Heart left ventricle (tissue), 16 donors: ENCODE measurements around the gene SMARCC1. TPM values are rescaled to one million over a fixed set of nuclear protein-coding genes. Genes with fewer than 3 reads are reported as not detected.

ENCODE experiments used
- ATAC-seq, 4 donors: fragments of 200-7000 bp; cut with Tn5 transposase; one replicate each; pipeline ENCODE4 v1.9.1; 2020 to 2022; ENCODE audit warnings: moderate library complexity in 4 of 4, mild to moderate bottlenecking in 3 of 4, moderate number of reproducible peaks in 1 of 4
- DNase-seq, 5 donors: peaks; one replicate each; pipeline ENCODE4 v3.0.0-alpha.2; 2020
- H3K27ac ChIP-seq, 12 donors: fragments of 200-600 bp; sonication (generic) in 4 of 12; one replicate each; pipeline versions ENCODE4 v1.5.0 to v1.8.0; 2016 to 2022; ENCODE audit warnings: mild to moderate bottlenecking in 2 of 12
- H3K27me3 ChIP-seq, 9 donors: fragments of 200-600 bp; sonication (generic) in 2 of 9; one replicate each; pipeline versions ENCODE4 v1.5.1 to v1.8.0; 2016 to 2022; ENCODE audit warnings: mild to moderate bottlenecking in 3 of 9
- H3K36me3 ChIP-seq, 9 donors: fragments of 200-600 bp; sonication (generic) in 2 of 9; one replicate each; pipeline versions ENCODE4 v1.5.0 to v1.8.0; 2018 to 2022; ENCODE audit warnings: mild to moderate bottlenecking in 2 of 9
- H3K4me1 ChIP-seq, 12 donors: fragments of 200-600 bp; sonication (generic) in 4 of 12; one replicate each; pipeline versions ENCODE4 v1.5.0 to v1.8.0; 2016 to 2022; ENCODE audit warnings: mild to moderate bottlenecking in 3 of 12
- H3K4me3 ChIP-seq, 12 donors: fragments of 200-600 bp; sonication (generic) in 4 of 12; one replicate each; pipeline versions ENCODE4 v1.5.0 to v1.8.0; 2017 to 2022; ENCODE audit warnings: mild to moderate bottlenecking in 9 of 12, moderate library complexity in 4 of 12
- H3K9me3 ChIP-seq, 12 donors: fragments of 200-600 bp; sonication (generic) in 4 of 12; one replicate each; pipeline versions ENCODE4 v1.5.0 to v1.8.0; 2016 to 2022; ENCODE audit warnings: mild to moderate bottlenecking in 1 of 12
- CTCF ChIP-seq, 12 donors: fragments of 200-600 bp; sonication (generic) in 4 of 12; IDR thresholded peaks; one replicate each; pipeline versions ENCODE4 v1.5.0 to v1.8.0; 2018 to 2022; ENCODE audit warnings: antibody characterized with exemption in 12 of 12, mild to moderate bottlenecking in 5 of 12
- POLR2A ChIP-seq, 2 donors: fragments of 450-650 bp; IDR thresholded peaks; one replicate each; pipeline ENCODE4 v1.6.1; 2017; ENCODE audit warnings: antibody characterized with exemption in 2 of 2, mild to moderate bottlenecking in 2 of 2, moderate library complexity in 2 of 2
- WGBS, 4 donors: extraction: QIAGEN DNeasy Blood & Tissue Kit in 2 of 4; methylation state at CpG; one replicate each; pipeline versions ENCODE4 v1.1.5 to v1.1.7; 2013 to 2018; 5-methylcytosine and 5-hydroxymethylcytosine counted together
- intact Hi-C, 10 donors: fragments of 100-400 bp; cut with DNase I; formaldehyde crosslinking; loops; one replicate each; pipeline versions ENCODE4 v1.11.1 to v1.14.2; 2022
- polyA plus RNA-seq, 2 donors: library from polyadenylated mRNA; stranded (reverse); fragments of 200-250 nt; gene quantifications; one replicate each; pipeline ENCODE4 v1.2.3, GENCODE V29; 2013
- total RNA-seq, 9 donors: library from RNA; depleted of rRNA in 2 of 9; stranded (reverse); fragments of >200 nt in 2 of 9; fragmentation: NEBNext Ultra II Directional in 3 of 9; extraction: Animal tissue kit (Norgen Biotek cat#: 25700) in 3 of 9; gene quantifications; one replicate each; pipeline versions ENCODE4 v1.1.0 to v1.2.4, GENCODE V29; 2016 to 2023
- donor health status: ischemic (EF 13 %, LVEDD 7.1; RV severe dilation, severe dysfunction).
- donor health status: healthy with polysubstance abuse.
- donor health status: DM: no; HTN: yes; CAD: no.
- donor health status: DM: no; HTN: no; CAD: no.
- donor health status: ischemic (EF 25% LVEDD 6.9; RV normal size, moderate dysfunction).
- donor health status: ischemic (EF 25% LVEDD 5.7; RV mildly dilated, moderate dysfunction).
- donor health status: healthy.
- donor health status: DM: yes; HTN: yes; CAD: no.
- donor health status: ischemic (EF 35%, LVEDD 5.7; RV mildly dilated, moderate dysfunction).
- donor health status: nonischemic (EF 11% LVEDD 7.7; RV severe dilation, severe dysfunction).
- donor health status: DM: yes; HTN: yes; CAD: no.
- donor health status: PGD.
- donor health status: ischemic (EF 29% LVEDD 5.4; RV normal size, mild dysfunction).
- donor health status: nonischemic (EF 23%, LVEDD 6.1; RV moderate dilation, normal function).

SMARCC1 gene
- total and polyA plus RNA-seq, 11 donors: 5.8 to 31.4 (median 25.5) TPM

GRCh38 chr3:47577583-47578118 lies 204.0 kb downstream of the SMARCC1 start:
- H3K27ac ChIP-seq: no peak overlapping the region
- peak overlapping the region; percentile 11 to 82 (median 60) for H3K4me3 ChIP-seq
- DNase-seq (peak in 2 of 5 donors; percentile 20 to 27), ATAC-seq (peak in 3 of 4 donors; percentile 15 to 44 (median 21))
- H3K9me3 ChIP-seq: no peaks in the 10 kb centered on the region
- H3K4me1 ChIP-seq: peaks cover 0 to 19% (median 10%) of the 10 kb centered on the region in 12 donors
- WGBS, 4 donors: 6 to 7% (median 6%) methylated on average over 8 to 49 of the region's 49 CpGs
- H3K36me3 ChIP-seq: no peaks in the 10 kb centered on the region
- TF ChIP-seq CTCF (IDR thresholded peaks at IDR 0.05) (no peak), POLR2A (IDR thresholded peaks at IDR 0.05) (no peak)
- H3K27me3 ChIP-seq: peaks cover 0 to 32% (median 0%) of the 10 kb centered on the region in 9 donors
- intact Hi-C loops: no loop called here

DNA sequence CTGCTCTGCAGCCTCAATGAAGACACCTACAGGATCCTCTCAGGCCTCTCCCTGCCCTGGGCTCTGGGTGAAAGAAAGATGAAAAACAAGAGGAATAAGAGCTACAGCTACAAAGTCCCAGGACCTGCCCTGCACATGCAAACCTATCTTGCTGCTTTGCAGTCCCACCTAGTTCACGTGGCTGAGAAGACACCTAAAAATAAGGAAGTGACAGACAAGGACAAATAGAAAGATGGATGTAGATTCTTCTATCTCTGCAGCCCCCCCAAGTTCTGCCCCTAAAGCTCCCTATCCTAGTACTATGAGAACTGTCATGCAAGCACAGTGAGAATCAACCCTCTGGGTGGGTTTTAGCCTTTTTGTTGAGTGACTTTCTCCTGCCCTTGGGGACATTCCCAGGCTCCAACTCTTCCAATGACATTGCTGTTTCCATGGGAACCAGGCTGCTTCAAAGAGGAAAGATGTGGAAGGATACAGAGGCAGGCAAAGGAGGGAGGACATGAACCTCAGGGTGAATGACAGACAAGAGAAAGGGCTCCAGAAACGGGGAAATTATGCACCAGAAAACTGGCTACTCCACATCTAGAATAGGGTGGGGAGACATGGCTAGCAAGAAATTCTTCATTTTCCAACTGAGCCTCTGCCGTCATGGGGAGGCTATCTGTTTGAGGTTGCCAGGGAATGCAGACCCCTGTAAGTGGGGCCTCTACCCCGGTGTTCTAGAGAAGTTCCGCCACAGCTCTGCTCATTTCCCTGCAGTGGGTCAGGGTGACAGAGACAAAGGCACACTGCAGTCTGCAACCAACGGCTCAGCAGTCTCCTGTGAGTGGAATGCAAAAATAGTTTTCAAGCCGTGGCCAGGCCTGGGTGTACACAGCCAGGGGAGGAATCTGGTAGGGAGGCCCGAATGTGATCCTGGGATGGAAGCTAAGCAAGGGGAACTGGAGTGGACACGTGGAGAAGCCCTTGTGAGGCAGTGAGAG lies 208.2 kb downstream of the SMARCC1 start:
- 38 to 52% (median 46%) methylated on average over 9 of the region's 9 CpGs for WGBS, 4 donors
- ATAC-seq: peak; percentile 41 to 78 (median 60)
- H3K9me3 ChIP-seq: no peaks in the 10 kb centered on the region
- H3K27ac ChIP-seq: no peak overlapping the region
- H3K36me3 ChIP-seq: no peaks in the 10 kb centered on the region
- TF ChIP-seq POLR2A (IDR thresholded peaks at IDR 0.05) (no peak), CTCF (IDR thresholded peaks at IDR 0.05) (no peak)
- DNase-seq: peak in 1 of 5 donors; percentile 37
- peaks cover 0 to 12% (median 6%) of the 10 kb centered on the region in 12 donors for H3K4me1 ChIP-seq
- H3K4me3 ChIP-seq: no peak overlapping the region
- intact Hi-C loops: no loop called here
- peaks cover 0 to 17% (median 0%) of the 10 kb centered on the region in 9 donors for H3K27me3 ChIP-seq

DNA sequence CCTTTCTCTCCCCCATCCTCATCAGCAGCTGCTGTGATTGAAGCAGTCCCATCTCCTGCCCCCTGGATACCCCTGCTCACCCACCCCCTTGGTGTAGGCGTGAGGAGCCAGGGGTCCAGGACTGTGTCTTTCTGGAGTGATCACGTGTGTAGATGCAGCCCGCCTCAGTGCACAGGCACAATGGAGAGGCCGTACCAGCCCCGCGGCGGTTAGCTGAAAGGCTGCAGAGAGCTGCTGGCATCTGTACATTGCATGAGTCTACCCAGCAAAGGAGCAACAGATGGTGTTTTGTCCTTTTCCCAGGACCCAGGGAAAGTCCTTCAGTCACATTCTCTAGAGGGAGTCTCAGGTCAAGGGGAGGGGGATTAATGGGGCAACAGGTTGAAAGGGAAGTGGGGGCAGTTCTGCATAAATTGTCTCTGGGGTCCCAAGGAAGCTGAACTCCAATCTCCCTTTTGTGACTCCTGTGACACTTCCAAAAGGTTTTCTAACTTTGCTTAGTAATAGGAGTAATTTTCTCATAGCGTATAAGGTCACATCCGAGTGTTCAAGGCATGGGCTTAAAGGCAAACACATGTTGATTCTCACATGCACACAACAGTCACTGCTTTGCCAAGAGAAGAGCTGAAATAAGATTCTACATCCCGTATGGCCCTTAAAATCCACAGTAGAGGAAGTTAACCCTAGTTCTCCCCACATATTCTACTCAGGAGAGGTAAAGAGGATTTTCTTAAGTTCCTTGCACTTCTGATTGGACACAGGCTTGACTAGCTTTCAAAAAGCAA lies 210.1 kb downstream of the SMARCC1 start:
- TF ChIP-seq POLR2A (IDR thresholded peaks at IDR 0.05) (no peak), CTCF (IDR thresholded peaks at IDR 0.05) (no peak)
- Histone ChIP-seq H3K4me3 (no peak overlapping the region), H3K36me3 (no peaks in the 10 kb centered on the region), H3K27me3 (peaks cover 0 to 4% (median 0%) of the 10 kb centered on the region in 9 donors), H3K9me3 (no peaks in the 10 kb centered on the region), H3K27ac (no peak overlapping the region), H3K4me1 (peaks cover 0 to 4% (median 0%) of the 10 kb centered on the region in 12 donors)
- intact Hi-C loops: no loop called here
- WGBS, 4 donors: 75 to 80% (median 77%) methylated on average over 10 of the region's 10 CpGs
- ATAC-seq: no peak
- no peak for DNase-seq
